HG03025 (cell line): ENCODE results near the gene B3GNT7.
A peak's percentile ranks its signal among the peaks of the same experiment; 100 is the strongest.

ENCODE experiments used
- ATAC-seq: cut with Tn5 transposase; IDR thresholded peaks from one replicate; pipeline ENCODE4 v1.9.1; 2021; ENCODE audit warnings: mild to moderate bottlenecking, moderate library complexity; ENCODE audit not compliant: unreplicated experiment, low FRiP score

B3GNT7 gene

GRCh38 chr2:231383416-231384108 lies 11.9 kb upstream of the B3GNT7 start:
- no peak for ATAC-seq

GRCh38 chr2:231384109-231384435 lies 11.4 kb upstream of the B3GNT7 start:
- no peak for ATAC-seq

- ATAC-seq: no peak
Measured at GRCh38 chr2:231384970-231385369, 10.5 kb upstream of the B3GNT7 start.

GRCh38 chr2:231385429-231385828 lies 10.1 kb upstream of the B3GNT7 start:
- no peak for ATAC-seq

GRCh38 chr2:231386446-231386845 lies 9.1 kb upstream of the B3GNT7 start:
- no peak for ATAC-seq

GRCh38 chr2:231387904-231388724 lies 7.4 kb upstream of the B3GNT7 start:
- ATAC-seq: no peak

GRCh38 chr2:231388725-231389346 lies 6.7 kb upstream of the B3GNT7 start:
- ATAC-seq: no peak

- ATAC-seq: no peak
Measured at GRCh38 chr2:231390667-231391066, 4.8 kb upstream of the B3GNT7 start.

GRCh38 chr2:231391981-231392380 lies 3.5 kb upstream of the B3GNT7 start:
- no peak for ATAC-seq

GRCh38 chr2:231392431-231393148 lies 2.9 kb upstream of the B3GNT7 start:
- no peak for ATAC-seq

- ATAC-seq: no peak
Measured at GRCh38 chr2:231393149-231394131, 2.1 kb upstream of the B3GNT7 start.

- ATAC-seq: peak; percentile 35
Measured at GRCh38 chr2:231394211-231395141, 1.0 kb upstream of the B3GNT7 start.

GRCh38 chr2:231396058-231396821 lies 730 bp downstream of the B3GNT7 start:
- no peak for ATAC-seq

- ATAC-seq: no peak
Measured at GRCh38 chr2:231397011-231397927, 1.8 kb downstream of the B3GNT7 start.

GRCh38 chr2:231397928-231398294 lies 2.4 kb downstream of the B3GNT7 start:
- ATAC-seq: no peak

- no peak for ATAC-seq
Measured at GRCh38 chr2:231398585-231398984, 3.1 kb downstream of the B3GNT7 start.
